Measurements from ENCODE around the gene WIPF3.

WIPF3 gene, protein sequence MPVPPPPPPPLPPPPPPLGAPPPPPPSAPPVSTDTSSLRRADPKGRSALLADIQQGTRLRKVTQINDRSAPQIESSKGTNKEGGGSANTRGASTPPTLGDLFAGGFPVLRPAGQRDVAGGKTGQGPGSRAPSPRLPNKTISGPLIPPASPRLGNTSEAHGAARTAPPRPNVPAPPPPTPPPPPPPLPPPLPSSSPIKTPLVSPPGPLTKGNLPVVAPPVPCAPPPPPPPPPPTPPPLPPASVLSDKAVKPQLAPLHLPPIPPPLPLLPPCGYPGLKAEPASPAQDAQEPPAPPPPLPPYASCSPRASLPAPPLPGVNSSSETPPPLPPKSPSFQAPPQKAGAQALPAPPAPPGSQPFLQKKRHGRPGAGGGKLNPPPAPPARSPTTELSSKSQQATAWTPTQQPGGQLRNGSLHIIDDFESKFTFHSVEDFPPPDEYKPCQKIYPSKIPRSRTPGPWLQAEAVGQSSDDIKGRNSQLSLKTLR

DNA sequence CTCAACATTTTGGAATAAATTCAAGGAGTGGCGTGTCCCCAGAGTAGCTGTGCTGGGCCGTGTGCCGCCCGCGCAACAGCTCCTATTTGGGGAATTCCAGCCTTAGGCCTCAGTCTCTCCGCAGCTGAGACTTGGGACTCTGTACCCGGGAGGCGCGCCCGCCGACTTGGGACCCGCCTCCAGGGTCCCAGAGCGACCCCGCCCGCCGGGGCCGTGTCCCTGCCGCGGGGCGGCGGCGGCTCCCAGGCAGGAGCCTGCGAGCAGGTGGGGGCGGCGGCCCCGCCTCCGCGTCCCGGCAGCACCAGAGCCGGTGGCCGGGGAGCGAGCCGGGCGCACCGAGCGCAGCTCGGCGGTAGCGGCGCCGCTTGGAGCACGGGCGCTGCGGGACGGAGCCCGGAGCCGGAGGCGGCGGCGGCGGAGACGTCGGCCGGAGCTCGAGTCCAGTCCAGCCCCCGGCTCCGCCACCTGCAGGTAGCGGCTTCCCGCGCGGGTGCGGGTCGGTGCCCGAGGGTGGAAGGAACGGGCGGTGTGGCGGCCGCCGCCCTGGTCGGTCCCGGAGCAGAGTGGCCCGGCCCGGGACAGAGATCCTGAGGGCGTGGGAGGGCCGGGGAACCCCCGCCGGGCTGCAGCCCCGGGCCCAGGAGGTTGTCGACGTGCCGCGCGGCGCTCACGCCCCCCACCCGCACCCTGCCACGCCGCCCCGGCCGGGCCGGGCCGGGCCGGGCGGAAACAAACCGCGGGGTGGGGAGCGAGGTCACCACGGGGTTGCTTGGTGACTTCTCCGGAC lies at the start of gene WIPF3:
Gene WIPF3, plus strand, starts transcription at position 301 of the 787 bp plus-strand sequence. CDS start 28,217 bp downstream, outside the sequence.
- DNase-seq, result peak; percentile 25

DNA sequence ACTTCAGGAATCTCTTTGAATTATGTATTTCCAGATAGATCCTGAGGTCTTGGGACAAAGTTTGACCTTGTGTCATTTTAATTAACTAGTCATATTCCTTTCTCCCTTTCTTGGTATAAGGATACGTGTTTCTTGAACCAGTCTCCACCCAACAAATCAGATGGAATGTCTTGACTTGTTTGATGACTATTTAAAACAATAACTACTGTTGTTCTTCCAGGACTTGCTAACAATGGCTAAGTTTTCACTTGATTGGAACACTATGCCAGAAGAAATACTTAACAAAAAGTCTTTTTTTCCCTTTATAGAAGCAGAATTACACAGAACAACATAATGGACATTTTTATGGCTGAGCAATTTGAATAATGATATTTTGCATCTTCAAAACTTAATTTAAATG lies 43.0 kb upstream of the WIPF3 start:
- no peak for DNase-seq

DNA sequence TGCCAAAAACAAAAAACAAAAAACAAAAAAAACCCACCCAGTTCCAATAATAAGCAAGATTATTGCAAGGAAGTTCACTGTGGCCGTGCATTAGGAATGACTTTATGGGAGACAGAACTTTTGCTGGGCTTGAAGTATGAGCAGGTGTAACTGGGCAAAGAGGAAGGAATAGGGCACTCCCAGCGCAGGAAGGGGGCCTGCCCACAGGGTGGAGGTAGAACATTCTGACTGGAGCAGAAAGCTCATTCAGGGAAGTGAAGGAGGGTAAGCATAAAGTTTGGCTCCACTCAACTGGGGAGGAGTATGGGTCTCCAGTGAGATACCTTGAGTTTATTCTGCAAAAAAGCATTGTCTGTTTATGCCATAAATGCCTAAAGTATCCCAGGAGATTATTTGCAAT lies 42.1 kb upstream of the WIPF3 start:
- DNase-seq, result peak; percentile 30

DNA sequence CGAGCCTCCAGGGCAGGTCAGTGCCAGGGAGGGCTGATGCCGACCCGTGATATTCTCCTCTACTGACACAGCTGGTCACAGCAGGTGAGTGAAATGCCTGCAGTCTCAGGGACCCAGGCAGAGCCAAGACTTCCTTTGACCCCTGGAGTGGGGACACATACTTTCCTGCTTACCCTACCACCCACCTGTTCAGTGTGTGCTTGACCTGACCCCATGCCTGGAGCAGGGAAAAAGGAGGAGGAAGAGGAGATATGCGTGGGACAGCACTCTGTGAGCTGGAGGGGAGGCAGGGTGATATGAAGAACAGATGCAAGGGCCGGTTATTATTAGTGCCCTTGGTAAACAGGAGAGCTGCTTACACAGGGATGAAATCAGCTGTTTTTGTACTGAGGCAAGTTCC lies 40.8 kb upstream of the WIPF3 start:
- no peak for DNase-seq

DNA sequence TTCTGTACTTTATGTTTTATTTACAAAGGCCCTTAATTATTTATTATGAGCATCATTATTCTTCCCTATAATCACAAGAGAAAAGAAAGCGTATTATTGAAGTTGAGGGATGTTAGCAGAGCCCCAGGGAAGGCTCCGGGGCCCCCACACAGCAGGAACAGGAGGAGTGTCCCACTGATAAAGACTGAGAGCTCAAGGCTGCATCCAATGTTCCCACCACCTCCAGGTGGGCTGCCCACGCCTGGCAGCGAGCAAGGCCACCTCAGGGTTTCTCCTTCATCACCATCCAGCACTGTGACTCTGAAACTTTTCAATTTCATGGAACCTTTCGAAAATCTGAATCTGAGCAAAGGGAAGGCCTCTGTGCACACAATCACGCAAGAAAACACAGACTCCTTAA lies 35.9 kb upstream of the WIPF3 start:
- no peak for DNase-seq

DNA sequence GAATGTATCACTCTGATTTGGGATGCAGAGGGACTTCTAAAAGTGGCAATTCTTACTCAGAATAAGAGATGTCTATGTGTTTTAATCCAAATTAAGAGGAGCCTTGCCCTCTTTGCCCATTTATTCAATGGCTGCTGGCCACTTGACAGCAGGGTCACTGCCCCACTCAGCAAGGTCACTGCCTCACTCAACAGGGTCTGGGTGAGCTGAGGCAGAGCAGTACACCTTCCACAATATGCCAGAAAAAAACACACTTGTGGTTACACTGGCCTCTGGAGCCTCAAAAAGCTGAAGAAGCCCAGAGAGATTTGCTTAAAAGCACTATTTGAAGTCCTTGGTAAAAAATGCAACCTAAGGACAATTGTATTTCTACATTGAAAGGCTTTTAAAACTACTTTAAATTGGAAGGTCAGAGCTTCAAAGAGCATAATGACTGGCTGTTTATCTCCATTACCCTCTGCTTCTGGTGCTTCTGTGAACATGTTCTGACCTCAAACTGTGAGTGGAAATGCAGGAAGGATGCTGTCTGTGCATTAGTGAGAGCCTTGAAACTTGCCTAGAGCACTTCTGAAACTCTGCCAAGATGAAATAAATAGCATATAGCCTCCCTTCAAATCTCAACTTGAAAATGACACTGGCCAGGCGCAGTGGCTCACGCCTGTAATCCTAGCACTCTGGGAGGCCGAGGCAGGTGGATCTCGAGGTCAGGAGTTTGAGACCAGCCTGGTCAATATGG lies 35.1 kb upstream of the WIPF3 start:
- peak; percentile 20 for DNase-seq

DNA sequence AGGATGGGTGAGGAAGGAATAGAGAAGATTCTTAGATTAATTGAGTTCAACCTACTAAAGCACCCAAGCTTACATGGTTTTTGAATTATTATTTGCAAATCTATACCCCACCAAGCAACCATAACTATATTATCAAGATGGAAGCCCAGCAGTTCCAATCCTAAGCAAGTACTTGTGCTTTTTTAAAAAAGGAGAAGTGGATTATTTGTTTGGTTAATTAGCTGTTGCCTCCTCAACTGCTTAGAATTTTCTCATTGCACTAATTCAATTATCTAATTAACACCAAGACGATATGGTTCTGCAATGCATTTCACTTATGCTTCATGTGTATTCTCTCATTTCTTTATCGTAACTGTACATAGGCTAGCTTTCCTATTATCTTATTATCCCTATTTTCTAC lies 27.3 kb upstream of the WIPF3 start:
- DNase-seq, result peak; percentile 16

DNA sequence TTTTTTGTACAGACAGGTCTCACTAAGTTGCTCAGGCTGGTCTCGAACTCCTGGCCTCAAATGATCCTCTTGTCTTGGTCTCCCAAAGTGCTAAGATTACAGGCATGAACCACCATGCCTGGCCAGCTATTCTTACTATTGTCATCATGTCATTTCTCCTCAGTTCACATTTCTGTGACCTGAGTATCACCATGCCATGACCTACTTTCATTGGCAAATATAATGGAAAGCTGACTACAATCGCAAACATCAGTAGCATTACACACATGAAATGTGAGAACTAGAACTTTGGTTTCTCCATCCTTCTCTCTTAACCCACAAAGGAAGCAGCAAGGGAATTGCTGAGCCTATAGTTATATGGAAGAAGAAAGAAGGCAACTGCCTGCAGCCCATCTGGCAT lies 26.0 kb upstream of the WIPF3 start:
- no peak for DNase-seq

DNA sequence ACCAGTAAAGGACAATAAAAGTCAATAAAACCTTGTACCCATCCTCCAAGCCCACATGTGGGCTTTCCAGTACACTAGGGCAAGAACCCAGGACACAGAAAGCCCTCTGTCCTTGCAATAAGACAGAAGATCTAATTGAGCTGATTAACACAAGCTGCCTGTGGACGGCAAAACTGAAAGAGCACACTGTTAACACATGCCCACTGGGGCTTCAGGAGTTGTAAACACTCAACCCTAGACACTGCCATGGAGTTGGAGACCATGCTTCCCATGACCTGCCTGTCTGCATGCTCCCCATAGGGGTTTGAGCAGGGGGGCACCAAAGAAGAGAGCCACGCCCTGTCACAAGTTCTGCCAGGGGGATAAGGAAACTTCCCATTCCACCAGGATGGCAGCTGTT lies 22.6 kb upstream of the WIPF3 start:
- DNase-seq, result no peak

DNA sequence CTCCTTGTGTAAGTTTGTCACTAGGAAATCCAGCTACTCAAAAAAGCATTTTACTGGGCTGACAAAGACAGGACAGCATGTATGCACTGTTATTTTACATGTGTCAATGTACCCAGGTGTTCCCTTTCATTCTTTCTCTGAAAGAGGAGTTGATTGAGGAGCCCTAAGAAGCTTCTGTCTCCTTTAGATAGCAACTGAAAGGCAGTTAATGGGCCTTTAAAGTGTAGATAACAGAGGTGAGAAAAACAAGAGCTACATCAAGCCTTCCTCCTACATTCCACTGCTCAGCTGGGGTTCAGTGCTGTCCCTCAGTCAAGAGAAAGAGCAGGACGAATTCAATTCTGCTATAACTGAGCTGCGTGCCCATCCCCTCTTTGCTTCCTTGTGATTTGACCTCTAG lies 12.8 kb upstream of the WIPF3 start:
- DNase-seq, result peak; percentile 71

DNA sequence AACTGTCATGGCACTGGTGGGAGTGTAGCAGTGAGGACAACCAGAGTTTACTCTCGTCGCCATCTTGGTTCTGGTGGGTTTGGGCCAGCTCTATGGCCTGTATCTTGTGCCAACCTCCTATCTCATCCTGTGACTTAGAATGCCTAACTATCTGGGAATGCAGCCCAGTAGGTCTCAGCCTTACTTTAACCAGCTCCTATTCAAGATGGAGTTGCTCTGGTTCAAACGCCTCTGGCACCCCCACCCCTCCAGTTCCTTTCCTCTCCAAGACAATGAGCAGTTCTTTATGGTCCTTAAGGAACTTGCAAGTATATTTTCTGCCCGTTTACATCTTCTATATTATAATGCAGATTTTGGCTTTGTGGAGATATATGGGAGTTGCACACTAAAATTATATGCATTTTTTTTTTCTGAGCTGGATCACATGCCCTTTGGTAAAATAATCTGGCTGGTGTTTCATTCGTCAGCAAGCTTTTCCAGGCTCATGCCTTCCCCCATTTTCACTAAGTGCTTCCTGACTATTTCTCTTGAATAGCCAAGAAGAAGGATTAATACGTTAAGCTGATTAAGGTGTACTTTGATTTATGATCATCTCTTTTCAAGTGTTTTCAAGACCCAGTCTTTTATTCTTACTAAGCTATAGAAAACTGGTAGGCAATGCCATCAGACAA lies 11.2 kb upstream of the WIPF3 start:
- DNase-seq, result no peak

DNA sequence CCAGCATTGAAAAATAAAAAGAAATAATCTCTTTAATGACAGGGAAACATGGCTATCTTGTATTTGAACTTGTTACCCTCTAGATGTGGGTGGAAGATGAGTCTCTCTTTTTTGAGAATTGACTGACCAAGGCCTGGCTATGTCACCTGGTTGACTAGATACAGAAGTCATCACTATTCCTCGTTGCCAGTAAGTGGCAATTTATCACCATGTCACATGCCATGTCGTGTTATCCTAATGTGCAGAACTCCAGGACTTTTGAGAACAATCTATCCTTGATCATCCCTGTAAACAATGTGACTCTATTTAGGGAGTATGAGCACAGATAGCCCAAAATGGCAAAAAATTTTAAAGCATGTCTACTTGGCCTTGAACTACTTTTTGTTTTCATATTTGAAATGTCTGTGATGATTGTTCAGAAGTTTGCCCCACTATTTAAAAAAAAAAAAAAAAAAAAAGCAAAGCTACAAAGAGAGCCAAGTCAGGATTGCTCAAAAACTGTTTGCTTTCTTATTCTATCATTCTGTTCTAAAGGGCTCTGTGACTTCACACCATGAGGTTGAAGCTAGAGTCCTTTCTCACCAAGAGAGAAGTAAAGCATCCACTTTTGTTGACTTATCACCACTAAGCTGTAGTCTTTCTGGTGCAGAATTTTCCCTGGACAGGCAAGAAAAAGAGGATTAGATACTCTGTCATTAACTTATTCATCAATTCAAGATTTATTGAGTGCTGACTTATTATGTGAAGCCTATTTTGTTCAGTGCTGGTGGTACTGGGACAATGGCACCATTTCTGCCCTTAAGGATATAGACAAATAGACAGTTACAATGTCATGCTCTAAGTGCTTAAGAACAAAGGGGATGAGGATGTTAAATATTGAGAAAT lies 10.4 kb upstream of the WIPF3 start:
- DNase-seq, result no peak

DNA sequence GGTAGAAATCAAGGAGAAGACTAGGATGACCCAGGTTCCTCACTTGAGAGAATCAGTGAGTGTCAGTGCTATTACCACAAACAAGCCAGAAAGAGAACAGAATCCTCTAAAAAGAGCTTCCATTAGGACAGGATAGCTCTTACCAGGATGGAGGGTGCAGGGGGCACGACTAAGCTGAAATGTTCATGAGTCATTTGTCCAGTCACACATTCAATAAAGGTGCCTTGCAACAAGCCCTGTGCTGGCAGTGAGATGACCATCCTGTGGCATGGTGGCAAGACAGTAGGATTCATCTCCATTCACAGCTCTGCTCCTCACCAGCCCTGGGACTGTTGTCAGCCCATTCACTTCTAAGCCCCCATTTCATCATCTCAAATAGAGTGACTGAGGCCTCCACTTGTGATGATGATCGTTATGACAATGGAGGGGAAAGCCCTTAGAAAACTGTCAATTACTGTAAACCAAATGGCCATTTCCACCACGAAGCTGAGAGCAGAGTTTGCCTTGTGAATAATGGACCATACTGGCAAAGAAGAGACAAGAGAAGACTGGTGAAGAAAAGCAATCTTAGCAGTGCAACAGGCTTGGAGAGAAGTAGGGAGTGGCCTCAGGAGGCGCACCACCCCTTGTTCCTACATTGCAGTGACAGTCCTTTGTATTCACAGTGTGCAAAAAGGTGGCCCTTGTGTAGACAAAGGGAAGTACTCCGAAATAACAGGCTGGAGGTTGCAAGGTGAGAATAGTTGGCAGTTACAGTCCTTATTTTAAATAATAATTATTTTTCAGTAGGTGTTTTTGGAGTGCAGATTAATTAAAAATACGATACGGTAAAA lies 9.0 kb upstream of the WIPF3 start:
- no peak for DNase-seq

DNA sequence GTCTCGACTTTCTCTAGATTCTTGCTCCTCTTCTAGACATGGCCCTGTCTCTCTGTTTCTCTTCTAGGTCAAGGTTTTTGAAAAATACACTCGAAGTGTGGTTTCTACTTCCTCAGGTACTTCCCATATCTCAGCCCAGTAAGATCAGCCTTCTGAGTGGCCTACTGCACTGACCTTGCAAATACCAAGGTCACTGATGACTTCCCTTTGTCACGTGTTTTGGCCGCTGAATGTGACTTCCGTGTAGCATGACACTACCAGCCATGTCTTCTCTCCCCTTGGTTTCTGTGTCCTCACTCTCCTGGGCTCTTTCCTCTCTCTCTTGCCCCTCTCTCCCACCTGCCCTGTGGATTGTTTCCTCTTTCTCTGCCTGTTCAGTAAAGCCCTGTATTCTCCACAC lies 7.9 kb upstream of the WIPF3 start:
- DNase-seq, result no peak

DNA sequence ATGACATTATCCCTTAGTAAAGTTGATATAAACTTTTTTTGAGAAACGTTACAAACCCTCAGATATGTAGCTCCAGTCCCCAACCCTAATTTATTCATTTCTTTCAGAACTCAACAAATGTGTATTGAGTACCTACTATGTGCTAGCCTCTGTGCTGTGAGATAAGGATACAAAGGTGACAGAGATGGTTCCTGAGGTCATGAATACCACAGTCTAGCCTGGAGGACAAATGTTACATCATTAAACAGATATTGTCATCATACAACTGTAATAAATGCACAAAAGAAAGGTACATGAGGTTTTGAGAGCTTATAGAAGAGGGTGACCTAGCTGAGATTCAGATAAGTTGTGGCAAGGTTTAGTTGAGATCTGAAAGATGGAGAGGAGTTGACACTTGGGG lies 4.4 kb upstream of the WIPF3 start:
- no peak for DNase-seq

DNA sequence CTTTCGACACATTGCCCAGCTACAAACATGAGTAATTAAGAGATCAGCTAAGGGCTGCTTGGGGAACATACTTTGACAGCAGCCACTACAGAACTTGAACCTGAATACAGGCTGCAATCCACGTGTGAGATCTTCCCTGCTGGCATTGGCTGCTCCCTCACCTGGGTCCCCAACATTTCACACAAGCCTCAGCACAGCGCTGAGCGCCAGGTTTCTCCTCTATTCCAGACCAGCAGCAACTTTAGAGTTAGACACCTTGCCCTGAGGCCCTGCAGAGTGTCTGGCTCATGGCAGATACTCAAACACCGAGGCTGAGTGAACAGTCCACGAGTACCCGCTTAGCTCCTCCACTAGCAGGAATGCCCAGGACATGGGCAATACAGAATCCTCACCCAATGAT lies 1.3 kb upstream of the WIPF3 start:
- DNase-seq, result no peak

DNA sequence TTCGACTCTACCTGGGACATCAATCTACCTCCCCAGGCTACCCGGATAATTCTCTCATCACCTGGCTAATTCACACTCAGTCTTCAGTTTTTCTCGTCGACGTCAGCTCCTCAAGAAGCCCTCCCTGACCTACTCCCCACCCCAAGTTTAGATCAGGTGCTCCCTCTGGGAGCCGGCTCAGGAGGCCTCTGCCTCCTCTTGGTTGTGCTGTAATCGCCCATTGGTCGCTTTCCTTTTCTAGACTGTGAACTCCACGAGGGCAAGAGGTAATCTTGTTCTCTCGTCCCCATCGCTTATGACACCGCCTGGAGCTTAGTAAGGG lies 461 bp upstream of the WIPF3 start:
- no peak for DNase-seq

DNA sequence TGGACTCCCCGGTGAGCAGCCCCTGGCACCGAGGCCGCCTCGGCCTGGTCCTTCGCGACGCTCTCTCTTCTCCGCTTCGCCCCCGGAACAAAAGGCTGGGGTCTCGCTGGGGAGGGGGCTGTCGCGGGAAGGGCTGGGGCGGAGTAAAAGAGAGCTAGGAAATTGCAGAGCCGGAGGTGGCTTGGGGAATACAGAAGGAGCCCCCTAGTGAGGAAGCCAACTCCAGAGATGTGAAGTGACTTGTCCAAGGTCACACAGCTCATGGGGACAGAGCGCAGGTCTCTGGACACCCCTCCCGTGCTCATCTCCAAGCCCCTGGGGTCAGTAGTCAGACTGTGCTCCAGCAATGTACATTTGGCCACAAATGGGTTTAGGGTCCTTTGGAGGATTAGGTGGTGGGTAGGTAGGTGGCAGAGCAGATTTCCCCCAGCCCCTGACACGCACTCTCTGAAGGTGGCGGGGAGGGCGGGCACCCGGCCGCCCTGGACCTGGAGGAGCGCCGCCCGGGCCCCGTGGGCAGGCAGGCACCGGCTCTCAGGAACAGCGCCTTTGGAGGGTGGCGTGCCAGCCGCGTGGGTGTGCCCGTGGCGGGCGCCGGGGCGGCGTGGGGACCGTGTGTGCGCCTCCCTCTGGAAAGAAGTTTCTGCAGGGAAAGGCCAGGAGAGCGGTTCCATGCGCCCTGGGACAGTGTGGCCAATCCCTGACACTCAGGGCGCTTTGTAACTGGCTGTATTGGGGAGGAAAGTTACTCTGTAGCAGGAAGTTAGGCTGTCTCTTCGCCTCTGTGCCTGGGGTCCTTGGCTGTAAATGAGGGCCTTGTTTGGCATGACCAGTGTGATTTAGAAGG lies 910 bp downstream of the WIPF3 start:
- DNase-seq, result peak; percentile 40

DNA sequence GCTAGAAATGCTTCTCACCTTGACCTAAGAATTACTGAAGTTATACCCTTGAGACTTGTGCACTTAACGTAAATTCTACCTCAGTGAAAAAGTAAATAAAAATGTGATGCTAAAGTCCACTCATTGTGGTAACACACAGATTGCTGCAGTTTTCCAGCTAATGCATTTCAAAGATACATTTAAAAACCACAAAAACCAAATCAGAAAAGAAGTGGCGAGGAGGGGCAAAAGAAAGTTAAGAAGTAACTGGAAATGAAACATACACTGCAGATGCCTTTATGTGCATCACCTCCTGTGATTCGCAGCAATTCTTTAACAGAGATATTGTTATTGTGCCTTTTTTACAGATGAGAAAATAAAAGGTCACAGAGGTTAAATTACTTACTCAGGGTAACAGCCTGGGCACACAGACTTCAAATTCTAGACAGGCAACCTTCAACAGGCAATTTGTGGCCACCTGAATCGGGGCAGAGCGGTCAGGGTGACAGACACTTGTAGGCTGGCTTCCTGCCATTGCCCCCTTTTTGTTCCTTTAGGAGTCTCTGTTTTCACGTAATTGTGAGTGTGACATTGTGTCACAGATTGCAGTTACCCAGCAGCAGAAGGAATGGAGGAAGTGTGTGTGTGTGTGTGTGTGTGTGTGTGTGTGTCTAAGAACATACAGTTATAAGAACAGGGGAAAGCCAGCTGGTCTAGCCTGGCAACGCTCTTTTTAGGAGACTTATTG lies 1.9 kb downstream of the WIPF3 start:
- no peak for DNase-seq
